ENCODE results near the gene DYNC1LI2. TPM values are rescaled to one million over a fixed set of nuclear protein-coding genes. Genes with fewer than 3 reads are reported as not detected.

Gene DYNC1LI2
- total and polyA plus RNA-seq, 10 of the 15 experiments (the other 5 are each of a cell fraction or from before 2014, with no cell fraction given) = 6.0 to 46.5 (median 33.7) TPM

- Histone ChIP-seq H3K27ac (ENCODE audit: control insufficient read depth, insufficient read depth) (no peak overlapping the region), H3K4me1 (ENCODE audit: control insufficient read depth, insufficient read depth, low read length) (no peaks in the 10 kb centered on the region), H3K4me2 (ENCODE audit: control insufficient read depth, insufficient read depth) (no peak overlapping the region), H4K20me1 (ENCODE audit: control insufficient read depth, insufficient read depth) (no peaks in the 10 kb centered on the region; the same call in 1 of the 2 replicates), H3K79me2 (ENCODE audit: control insufficient read depth, insufficient read depth, low read length) (no peaks in the 10 kb centered on the region), H3K36me3 (ENCODE audit: control insufficient read depth in 2 of 2, insufficient read depth in 2 of 2, low read length in 1 of 2) (peaks cover 24 to 36% of the 10 kb centered on the region in 2 experiments), H2AFZ (ENCODE audit: control insufficient read depth, low read depth, low read length) (no peak overlapping the region), H3K9me3 (replicated peaks; ENCODE audit: control insufficient read depth, insufficient read depth, low read length) (no peaks in the 10 kb centered on the region), H3K27me3 (replicated peaks in 1 of 2; ENCODE audit: control insufficient read depth in 2 of 2, insufficient read depth in 2 of 2, low read length in 1 of 2) (no peaks in the 10 kb centered on the region), H3K9ac (ENCODE audit: control insufficient read depth, insufficient read depth, low read length) (no peak overlapping the region), H3K4me3 (no peak overlapping the region)
- peak; percentile 52; the same call in 1 of the 2 replicates for TF ChIP-seq SMC3 (IDR thresholded peaks at IDR 0.05; ENCODE audit: borderline replicate concordance, low read length)
- TF ChIP-seq, protein P1, sequence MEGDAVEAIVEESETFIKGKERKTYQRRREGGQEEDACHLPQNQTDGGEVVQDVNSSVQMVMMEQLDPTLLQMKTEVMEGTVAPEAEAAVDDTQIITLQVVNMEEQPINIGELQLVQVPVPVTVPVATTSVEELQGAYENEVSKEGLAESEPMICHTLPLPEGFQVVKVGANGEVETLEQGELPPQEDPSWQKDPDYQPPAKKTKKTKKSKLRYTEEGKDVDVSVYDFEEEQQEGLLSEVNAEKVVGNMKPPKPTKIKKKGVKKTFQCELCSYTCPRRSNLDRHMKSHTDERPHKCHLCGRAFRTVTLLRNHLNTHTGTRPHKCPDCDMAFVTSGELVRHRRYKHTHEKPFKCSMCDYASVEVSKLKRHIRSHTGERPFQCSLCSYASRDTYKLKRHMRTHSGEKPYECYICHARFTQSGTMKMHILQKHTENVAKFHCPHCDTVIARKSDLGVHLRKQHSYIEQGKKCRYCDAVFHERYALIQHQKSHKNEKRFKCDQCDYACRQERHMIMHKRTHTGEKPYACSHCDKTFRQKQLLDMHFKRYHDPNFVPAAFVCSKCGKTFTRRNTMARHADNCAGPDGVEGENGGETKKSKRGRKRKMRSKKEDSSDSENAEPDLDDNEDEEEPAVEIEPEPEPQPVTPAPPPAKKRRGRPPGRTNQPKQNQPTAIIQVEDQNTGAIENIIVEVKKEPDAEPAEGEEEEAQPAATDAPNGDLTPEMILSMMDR (IDR thresholded peaks at IDR 0.05 in 2 of 3, conservative IDR thresholded peaks at IDR 0.05 in 1 of 3; ENCODE audit: control insufficient read depth in 2 of 3, extremely low read depth in 1 of 3, insufficient read depth in 1 of 3, low read depth in 3 of 3, low read length in 3 of 3) = peak; percentile 37 to 63 (median 59); a peak in 5 of 6 replicates
- no peak for TF ChIP-seq ZBED1 (IDR thresholded peaks at IDR 0.05; ENCODE audit: borderline replicate concordance)
- TF ChIP-seq POLR2AphosphoS5 (IDR thresholded peaks at IDR 0.05; ENCODE audit: low read length) = peak; percentile 12; the same call in 1 of the 2 replicates
- TF ChIP-seq RAD21 (IDR thresholded peaks at IDR 0.05; ENCODE audit: insufficient read depth, low read depth, low read length) = peak; percentile 47
- no peak for TF ChIP-seq ZNF274 (IDR thresholded peaks at IDR 0.05; ENCODE audit: insufficient read depth, insufficient read length)
- POLR2A ChIA-PET = no interaction called here
- in situ Hi-C loops (cut with MboI) (no loop called here), intact Hi-C loops (cut with micrococcal nuclease; ENCODE audit: unreplicated experiment) (loop anchor here (1.0 to 5.0 kb wide), 3 partner anchors 139 to 321 kb away; no protein-coding TSS in a partner anchor)
- FAIRE-seq (peak; percentile 89), ATAC-seq (peak; percentile 97), DNase-seq (ENCODE audit: low read depth, low spot score) (no peak)
- BruUV-seq (replicated peaks) = no TSS peak
- RAD21 ChIA-PET (ENCODE audit: unreplicated experiment) = interaction anchor here (1.0 to 1.5 kb wide), 3 partner anchors 102 to 145 kb away, joined by 3 to 9 read pairs (median 3); partner anchors contain the start of gene NAE1
- SMC1A ChIA-PET (ENCODE audit: uncharacterized antibody, unreplicated experiment) = interaction anchor here (0.6 to 2.8 kb wide), 10 partner anchors 10 to 632 kb away, joined by 3 to 17 read pairs (median 3); partner anchors contain the start of genes DYNC1LI2, NAE1 and PDP2
- CTCF ChIA-PET = interaction anchor here (0.7 to 5.5 kb wide), 22 partner anchors 10 to 335 kb away, joined by 3 to 76 read pairs (median 4); partner anchors contain the start of genes DYNC1LI2 and NAE1
- WGBS (ENCODE audit: insufficient coverage, insufficient replicate concordance, low lambda C conversion rate, missing lambda C conversion rate) = 31% methylated on average over 3 of the region's 3 CpGs
Observed at GRCh38 chr16:66728117-66728787, 23.2 kb downstream of the DYNC1LI2 start.
